ENCODE measurements around the gene FIGNL1.

DNA sequence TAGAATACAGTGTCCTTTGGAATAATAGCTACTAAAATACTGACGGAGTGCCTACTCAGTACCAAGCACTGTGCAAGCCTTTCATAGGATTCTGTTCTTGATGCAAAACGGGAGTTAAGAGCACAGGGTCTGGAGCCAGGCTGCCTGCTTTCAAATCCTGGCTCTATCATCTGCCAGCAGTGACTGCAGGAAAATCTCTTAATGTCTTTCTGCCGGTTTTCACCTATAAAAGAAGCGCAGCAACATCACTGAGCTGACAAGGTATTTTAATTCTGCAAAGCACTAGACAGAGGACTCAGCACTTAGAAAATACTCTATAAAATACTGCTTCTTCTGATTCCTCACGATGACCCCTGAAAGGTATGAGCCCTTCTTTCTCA lies 659 bp downstream of the FIGNL1 start:
- TF ChIP-seq BHLHE40 (IDR thresholded peaks at IDR 0.05; ENCODE audit: low read depth, low read length) (no peak), CEBPB (IDR thresholded peaks at IDR 0.05; ENCODE audit: low read depth, low read length) (no peak), MXI1 (IDR thresholded peaks at IDR 0.05; ENCODE audit: borderline replicate concordance, low read depth, low read length) (no peak), POLR2A (IDR thresholded peaks at IDR 0.05; ENCODE audit: low read depth, low read length) (no peak), RAD21 (IDR thresholded peaks at IDR 0.05; ENCODE audit: low read length) (no peak)
- TF ChIP-seq, protein P1, sequence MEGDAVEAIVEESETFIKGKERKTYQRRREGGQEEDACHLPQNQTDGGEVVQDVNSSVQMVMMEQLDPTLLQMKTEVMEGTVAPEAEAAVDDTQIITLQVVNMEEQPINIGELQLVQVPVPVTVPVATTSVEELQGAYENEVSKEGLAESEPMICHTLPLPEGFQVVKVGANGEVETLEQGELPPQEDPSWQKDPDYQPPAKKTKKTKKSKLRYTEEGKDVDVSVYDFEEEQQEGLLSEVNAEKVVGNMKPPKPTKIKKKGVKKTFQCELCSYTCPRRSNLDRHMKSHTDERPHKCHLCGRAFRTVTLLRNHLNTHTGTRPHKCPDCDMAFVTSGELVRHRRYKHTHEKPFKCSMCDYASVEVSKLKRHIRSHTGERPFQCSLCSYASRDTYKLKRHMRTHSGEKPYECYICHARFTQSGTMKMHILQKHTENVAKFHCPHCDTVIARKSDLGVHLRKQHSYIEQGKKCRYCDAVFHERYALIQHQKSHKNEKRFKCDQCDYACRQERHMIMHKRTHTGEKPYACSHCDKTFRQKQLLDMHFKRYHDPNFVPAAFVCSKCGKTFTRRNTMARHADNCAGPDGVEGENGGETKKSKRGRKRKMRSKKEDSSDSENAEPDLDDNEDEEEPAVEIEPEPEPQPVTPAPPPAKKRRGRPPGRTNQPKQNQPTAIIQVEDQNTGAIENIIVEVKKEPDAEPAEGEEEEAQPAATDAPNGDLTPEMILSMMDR (conservative IDR thresholded peaks at IDR 0.05; ENCODE audit: low read depth, low read length): no peak
